HG03558 (cell line): ENCODE data around the gene CRYGN.

Experiments used
- ATAC-seq: cut with Tn5 transposase; IDR thresholded peaks from one replicate; pipeline ENCODE4 v1.9.1; 2021; ENCODE audit warnings: moderate number of reproducible peaks; ENCODE audit not compliant: unreplicated experiment; ENCODE audit errors: extremely low read depth

CRYGN gene

DNA sequence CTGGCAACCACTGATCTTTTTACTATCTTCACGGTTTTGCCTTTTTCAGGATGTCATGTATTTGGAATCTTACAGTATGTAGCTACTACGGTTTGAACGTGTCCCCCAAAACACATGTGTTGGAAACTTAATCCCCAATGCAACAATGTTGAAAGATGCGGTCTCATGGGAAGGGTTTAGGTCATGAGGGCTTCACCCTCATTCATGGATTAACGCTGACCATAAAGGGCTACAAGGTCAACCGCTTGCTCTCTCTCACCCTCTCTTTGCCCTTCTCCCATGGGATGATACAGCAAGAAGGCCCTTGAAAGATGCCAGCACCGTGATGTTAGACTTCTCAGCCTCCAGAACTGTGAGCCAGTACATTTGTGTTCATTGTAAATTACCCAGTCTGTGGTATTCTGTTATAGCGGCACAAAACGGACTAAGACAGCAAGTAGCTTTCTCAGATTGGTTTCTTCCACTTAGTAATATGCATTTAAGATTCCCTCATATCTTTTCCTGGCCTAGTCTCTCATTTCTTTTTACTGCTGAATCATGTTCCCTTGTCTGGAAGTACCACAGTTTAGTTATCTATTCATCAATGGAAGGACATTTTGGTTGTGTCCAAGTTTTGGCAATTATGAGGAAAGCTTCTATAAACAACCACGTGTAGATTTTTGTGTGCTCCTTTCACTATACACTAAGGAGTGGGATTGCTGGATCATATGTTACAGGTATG lies 3.0 kb upstream of the CRYGN start:
- no peak for ATAC-seq

DNA sequence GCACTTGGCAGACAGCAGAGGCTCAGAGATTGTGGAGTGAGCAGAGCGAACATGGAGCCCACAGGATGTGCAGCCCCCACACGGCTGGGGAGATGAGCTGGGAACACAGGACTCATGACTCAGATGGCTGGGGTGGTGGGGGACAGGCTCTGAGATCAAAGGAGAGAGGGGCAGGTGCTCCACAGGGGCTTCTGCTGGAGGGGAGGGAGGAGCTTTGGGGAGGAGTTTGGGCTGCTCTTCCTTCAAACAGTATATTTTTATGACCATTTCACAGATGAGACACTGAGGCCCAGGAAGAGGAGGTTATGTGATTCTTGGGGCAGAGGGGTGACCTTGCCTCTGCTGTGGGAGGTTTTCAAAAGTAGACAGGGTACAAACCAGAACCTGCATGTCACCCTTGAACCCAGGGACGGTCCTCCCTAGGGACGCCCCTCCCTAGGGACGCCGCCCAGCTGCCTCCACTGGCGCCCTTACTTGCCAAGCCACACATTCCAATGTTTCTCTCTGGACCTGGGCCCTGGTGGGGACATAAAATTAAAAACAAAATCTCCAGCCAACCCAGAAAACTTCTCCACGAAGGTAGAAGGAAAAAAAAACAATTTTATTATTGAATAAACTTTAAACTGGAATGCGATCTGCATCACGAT lies 981 bp upstream of the CRYGN start:
- no peak for ATAC-seq

DNA sequence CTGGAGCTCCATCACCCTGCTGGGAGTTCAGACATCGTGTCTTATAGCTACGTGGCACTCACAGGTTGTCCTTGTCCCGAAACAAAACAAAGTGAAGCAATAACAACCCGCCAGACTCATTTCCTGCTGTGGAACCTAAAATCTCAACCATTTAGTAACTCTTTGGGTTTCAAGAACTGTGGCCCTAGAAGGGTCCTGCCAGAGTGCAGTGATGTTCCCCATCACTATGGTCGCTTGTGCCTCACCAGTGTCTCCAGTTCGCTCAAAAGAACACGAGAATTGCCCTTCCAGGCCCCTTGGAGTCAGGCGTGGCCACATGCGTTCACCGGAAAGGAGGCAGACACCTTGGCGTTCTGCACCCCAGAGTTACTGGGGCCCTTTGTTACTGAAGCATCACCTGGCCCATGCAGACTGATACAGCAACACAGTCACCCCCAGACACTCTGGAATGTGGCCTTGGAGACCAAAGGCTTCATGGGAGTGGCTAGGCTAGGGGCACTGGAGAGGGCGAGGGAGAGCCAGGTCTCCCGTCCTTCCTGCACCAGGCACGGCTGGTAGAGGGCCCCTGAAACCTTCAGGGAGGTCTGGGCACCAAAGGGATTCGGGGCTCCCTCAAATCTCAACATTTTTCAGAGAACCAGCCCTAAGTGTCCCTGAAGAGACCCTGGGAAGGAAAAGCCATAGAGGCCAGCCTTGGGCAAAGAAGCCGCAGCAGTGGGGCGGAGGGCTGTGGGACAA lies 908 bp downstream of the CRYGN start:
- ATAC-seq: no peak

DNA sequence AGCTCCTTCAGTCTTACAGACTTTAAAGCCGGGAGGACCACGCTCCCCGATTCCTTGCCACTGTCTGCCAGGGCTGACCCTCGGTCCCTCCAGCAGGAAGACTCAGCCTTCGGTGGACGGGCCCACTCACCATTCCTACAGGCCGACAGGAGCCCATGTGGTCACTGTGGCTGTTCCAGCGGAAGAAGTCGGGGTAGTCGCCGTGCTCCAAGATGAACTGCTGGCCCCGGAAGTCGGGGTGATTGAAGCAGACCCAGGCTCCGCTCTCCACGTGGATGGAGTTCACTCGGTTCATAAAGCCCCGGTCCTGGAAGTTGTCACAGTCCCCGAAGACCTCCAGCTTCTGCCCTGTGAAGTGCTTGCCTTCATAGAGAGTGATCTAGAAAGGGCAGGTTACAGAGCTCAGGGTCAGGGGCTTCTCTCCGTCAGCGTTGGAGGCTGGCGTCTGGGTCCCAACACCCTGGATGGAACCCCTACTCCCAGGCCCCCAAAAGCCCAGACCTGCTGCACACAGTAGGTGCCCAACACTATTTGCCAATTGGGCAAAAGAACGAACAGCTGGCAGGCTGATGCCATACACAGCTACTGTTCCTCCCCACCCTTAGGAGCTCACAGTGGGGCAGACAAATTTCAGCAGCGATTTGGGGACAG lies 1.9 kb downstream of the CRYGN start:
- ATAC-seq: no peak

DNA sequence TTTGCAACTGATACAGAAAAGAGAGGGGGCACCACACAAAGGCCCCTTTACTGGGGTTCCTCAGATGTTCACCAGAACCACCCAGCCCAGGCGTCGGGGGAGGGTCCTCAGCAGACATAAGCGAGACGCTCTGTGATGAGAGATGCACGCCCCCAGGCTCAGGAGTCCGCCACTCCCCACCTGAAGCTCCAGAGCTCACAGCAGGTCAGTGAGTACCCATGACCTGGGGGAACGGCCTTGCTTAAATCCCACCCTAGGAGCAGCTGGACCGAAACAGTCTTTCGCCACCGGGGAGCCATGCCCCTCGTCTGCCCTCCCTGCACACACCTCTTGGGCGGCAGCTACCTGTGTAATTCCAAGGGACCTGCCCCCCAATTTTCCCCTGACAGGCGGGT lies 2.8 kb downstream of the CRYGN start:
- no peak for ATAC-seq

DNA sequence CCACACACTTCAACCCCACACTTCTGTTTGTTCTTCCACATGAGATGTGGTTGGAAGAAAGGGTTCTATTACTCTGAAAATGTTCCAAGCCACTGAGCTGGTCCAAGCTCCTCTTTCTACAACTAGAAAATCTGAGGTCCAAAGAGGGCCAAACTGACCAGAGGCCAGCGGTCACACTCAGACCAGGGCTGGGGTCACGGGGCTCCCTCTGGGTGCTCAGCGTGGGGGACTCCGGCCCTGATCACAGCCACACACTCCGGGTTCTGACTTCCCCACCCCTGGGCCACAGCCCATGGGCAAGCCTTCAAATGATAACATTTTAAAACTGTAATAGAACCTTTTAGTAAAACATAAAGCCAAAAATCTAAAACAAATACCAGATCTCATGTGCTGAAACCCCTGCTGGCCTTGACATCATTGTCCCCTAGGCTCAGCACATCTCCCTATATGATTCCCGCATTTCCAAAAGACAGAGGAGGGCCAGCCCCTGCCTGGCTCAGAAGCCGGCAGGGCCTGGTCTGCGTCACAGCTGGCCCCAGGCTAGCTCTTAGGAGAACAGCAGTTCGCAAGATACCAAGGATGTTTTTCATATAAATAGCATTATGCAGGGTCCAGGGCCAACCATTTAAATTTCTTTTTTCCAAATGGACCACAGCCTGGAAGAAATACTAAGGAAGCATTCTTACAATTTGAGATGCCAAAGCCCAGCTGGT lies 3.3 kb downstream of the CRYGN start:
- ATAC-seq: no peak

DNA sequence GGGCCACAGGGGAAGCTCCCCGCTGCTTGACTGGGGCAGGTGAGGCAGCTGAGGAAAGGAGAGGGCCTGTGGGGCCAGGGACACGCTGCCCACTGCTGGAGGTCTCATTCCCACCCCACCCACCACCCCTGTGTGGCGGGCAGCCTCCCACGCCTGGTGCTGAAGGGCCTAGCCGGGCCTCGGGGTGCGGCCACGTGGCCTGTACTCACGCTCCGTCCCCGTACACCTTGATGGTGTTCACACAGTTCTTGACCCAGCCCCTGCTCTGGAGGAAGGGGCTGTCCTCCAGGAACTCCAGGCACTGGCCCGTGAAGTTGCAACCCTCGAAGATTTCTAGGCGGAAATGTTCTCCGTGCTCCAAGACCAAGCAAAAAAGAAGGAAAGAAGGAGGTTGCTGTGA lies 4.0 kb downstream of the CRYGN start:
- ATAC-seq: no peak

DNA sequence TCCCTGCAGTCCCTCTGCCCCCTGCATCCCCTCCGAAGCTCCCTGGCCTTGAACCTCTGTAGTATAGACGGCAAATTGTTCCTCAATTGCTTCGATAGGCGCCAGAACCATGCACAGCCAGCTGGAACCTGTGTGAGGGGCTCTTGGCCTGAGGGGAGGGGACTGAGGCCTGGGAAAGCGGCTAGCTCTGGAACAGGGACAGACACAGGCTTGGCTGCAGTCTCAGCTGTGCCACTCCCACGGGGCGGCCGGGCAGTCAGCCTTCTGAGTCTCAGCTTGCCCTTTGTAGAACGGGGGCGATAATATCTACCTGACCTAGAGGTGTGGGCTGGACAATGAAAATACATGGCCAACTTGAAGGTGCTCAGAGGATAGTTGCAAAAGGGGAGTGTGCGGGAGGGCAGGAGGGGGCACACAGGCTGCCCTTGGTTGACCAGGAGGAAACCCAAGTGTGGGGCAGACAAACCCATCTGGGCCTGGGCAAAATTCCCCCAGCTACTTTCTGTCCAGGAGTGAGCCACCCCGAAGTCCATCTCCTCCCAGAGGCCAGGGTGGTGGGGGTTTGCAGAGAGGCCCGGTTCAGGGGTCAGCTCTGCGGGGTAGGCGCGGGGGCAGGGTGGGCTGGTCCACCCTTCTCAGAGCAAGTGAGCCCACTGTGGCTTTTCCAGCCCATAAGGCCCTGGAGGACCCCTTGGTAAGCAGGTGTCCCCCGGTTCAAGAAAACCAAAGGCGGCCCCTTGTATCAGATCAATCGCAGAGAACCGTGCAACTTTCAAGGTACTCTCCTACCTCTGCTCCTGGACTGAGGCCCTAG lies 4.6 kb downstream of the CRYGN start:
- ATAC-seq: no peak

DNA sequence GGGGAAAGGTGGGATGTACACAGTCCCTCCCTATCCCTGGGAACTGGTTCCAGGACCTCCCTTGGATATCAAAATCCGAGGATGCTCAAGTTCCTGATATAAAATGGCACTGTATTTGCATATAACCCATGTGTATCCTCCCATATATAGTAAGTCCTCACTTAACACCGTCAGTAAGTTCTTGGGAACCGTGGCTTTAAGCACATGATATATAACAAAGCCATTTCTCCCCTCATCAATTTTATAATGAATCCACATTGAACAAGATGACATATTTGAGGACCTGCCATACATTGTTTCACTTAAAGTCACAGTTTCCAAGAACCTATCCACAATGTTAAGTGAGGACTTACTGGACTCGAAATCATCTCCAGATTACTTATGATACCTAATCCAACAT lies 5.4 kb downstream of the CRYGN start:
- no peak for ATAC-seq

DNA sequence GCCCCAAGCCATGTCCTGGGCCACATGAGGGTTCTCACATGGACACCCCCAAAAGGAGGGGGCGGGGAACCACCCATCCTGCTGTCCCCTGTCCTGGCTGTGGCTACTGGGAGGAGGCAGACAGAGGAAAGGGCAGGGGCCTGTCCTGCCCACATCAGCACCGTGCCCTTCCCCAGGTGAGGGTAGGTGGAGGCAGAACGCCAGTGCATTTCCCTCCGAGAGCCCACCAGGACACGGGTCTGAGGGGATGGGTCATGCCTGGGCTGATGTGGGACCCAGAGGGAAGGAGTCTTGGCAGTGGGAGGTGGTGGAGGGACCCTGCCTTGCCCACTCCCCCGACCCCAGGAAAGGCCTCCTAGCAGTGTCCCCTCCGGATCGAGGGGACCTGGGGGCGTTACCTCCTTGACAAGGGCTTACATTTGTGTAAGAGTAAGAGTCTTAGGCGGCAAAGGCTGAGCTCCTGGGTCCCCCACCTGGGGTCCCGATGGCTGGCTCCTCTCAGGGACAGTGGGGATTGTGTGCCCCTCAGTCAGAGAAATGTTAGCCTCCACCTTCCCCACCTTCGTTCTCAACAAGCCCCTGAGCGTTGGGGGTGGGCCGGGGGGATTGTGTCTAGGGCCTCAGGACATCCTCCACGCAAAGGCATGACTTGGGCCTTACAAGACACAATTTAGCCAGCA lies 6.1 kb downstream of the CRYGN start:
- ATAC-seq: no peak

DNA sequence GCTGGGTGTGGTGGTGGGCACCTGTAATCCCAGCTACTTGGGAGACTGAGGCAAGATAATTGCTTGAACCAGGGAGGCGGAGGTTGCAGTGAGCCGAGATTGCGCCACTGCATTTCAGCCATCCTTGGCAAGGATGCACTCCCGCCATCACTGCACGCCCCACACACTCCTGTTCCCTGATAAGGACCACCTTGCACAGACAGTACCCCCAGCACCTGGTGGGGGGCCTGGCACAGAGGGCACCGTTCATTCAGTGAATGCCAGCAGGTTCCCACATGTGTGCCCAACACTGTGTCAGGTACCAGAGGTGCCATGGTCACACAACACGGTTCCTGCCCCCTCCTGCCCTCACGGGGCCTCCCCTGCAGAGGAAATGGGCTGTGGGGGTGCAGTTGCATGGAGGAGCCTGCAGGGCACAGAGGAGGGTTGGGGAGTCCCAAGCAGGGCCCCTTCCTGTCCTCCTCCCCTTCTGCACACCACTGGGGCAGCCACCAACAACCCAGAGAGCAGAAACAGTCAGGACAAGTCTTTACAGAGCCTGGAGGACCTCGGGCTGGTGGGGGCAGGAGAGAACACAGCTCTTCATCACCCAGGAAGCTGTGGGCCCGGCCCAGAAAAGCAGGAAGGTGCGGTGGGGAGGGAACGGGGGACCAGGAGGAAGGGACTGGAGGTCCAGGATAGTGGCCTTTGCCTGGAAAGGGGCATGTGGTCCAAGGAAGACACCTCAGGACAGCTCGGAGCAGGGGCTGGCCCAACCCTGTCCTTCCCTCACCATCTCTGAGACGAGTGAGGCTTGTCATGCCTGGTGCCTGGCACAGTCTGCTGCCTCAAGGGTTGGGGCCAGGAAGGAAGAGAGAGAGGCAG lies 7.1 kb downstream of the CRYGN start:
- ATAC-seq: no peak

DNA sequence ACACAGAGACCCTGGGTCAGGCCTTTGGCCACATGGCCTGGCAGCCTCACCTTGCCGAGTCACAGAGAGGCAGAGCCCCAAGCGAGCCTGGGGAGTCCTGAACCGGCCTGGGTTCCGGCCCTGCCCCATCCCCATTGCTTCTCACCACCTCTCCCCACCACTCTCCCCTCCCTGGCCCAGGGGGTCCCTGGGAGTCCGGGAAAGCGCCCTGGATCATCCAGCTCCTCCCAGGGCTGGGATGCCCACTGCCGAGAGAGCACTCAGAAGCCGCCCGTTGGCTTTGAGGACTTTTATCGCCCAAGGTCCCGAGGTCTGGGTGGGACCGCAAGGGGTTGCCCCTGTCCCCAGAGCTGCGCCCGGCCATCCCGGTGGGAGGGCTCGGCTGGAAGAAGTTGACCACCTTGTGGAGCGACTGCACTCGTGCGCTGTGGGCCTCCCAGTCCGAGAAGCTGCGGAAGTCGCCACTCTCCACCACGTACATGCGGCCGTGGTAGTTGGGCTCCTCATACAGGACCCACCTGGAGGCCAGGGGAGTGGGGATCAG lies 8.1 kb downstream of the CRYGN start:
- ATAC-seq: no peak

DNA sequence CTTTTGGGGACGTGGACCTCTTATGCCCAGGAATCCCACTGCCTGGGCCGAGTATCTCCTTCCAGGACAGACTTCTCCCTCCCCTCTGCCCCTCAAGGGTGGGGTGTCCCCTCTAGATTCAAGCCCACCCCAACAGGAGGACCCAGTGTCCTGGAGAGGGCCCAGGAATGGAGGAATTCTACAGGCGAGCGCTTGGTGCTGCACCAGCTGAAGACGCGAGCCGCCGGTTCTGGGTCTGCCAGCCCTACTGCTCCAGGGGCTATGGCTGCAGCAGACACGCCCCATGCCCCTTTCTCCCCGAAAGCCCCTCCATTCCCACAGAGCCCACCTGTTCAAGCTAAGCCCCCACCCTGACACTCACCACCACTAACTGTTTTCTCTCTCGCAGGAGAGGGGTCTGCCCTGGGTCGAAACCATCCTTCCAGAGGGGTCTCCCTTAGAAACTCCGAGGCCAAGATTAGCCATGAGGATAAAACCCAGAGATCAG lies 8.6 kb downstream of the CRYGN start:
- no peak for ATAC-seq

DNA sequence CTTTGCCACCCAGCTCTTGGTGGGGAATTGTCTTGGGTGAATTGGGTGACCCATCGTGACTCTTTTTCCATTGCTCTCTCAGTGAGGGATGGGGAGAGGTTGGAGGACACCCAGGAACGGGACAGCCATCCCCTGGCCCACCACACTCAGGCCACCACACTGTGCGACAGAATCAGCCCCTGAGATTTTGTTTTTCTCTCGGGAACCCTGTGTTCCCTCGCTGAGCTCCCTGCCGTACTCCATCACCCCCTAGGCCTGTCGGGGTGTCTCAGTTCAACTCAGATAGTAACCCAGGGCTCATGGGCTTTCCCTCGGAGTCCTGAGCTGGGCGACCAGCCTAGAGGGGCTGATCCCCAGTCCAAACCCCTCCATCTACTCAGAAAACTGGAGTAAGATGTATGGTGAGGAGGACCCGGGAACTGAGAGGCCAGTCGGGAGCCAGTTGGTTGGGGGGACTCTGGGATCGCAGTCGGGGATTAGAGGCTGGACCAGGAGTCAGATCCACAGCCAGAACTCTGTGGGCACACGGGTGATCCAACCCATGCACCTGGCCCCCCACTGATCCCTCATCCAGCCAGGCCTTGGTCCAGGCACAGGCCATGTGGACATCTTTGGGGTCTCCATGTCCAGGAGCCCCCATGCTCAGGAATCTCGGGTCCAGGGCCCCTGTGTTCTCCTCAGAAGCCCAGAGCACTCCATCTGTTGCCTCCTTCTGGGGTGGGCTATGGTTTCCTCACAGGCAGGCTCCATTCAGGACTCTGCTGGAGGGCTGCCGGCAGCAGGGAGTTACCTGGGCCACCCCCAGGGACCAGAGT lies 9.3 kb downstream of the CRYGN start:
- ATAC-seq: no peak

DNA sequence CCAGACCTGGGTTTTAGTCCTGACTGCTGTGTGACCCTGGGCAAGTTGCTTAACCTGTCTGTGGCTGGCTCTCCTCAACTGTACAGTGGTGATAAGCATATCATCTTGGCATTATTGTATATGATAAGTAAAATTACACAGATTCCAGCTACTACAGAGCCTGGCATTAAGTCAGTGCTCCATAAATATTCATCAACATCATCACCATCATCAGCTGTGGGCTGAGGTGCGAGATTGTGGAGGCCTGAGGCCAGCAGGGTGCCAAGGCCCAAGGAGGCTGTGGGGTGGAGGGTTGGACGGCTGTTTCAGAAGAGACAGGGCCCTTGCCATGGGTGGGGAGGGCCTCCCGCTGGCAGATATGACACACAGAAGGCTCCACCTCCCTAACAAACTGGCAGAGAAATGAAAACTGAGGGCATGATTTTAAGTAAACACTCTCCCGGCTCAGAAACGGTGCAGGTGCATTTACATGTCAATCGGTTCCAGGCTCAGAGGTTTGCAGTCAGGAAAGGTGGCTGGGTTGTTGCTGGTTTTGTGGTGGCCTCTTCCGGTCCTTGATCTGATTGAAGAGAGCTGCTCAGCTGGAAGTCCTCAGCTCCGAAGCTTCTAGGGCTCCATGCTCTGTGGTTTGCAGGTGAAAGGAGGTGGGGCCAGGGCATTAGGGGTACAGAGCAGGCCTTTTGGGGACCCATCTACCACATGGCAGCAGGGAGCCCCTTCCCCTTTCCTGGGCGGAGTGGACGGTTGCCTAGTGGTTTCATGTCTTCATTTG lies 10.2 kb downstream of the CRYGN start:
- ATAC-seq: no peak

DNA sequence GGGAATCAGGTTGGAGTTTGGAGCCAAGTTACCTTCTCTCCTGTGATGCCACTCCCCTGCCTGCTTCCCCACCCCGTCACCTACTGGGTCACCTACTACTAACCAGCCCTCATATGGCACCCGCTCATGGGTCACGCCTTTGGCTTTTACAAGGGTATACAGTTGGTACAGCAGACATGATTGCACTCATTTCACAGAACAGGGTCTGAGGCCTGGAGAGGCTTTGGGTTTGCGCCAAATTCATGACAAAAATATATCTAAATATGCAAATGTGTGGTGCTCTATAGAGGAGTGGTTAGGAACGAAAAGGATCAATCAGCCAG lies 10.7 kb downstream of the CRYGN start:
- no peak for ATAC-seq
